Ecto neural progenitor cell (in vitro differentiated cells): Measurements from ENCODE around the gene TUBB4B.

Source experiments
- DNase-seq: peaks from one replicate; pipeline ENCODE4 v3.0.0-alpha.2; 2018; ENCODE audit warnings: low spot score

The TUBB4B gene

DNA sequence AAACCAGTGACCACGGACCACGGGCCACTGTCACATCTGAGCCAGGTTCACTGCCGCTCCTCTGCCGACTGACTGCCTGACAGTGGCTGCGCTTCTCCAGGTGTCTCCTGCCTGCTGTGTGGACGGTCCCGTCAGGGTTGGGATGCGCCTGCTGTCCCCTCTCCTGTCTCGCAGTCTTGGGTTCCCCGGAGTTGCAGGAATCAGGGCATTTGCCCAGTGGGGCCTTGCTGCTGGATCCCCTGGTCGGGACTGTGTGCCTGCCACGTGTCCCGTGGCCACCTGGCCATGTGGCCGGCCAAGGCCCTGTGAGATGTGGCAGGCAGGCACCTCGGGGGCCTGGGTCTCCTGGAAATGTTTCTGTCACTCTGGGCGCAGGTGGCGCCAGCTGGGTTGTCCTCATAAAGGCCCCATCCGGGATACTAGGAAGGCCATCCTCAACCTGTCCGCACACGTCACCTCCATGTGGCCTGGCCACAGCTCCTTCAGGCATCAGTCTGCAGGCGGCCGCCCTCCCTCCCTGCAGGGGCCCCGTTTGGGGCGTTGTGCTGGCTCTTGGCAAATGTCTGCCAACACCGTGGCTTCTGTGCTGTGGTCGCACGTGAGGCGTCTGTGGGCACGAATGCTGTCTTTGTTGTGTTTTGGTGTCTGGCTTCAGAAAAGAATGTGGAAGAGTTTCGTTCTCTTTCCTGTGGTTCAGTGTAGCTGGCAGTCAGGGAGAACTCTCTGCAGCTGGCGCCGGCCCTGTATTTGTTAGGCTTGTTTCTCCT is 30.0 kb downstream of the TUBB4B start:
- no peak for DNase-seq

DNA sequence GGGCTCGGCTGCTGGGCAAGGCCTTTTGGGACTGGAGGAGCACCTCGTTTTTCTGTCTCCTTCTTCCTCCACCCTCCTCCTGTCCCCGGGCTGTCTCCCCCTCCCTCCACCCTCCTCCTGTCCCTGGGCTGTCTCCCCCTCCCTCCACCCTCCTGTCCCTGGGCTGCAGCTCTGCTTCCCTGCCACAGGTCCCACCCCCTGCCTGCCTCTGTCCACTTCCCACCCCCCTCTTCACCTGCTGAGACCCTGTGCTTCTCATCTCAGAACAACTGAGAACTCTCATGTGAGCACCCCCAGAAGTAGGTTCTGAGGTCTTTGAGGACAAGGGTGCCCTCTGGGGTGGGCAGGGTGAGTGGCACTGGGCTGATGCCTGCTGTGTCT is 30.6 kb downstream of the TUBB4B start:
- no peak for DNase-seq

DNA sequence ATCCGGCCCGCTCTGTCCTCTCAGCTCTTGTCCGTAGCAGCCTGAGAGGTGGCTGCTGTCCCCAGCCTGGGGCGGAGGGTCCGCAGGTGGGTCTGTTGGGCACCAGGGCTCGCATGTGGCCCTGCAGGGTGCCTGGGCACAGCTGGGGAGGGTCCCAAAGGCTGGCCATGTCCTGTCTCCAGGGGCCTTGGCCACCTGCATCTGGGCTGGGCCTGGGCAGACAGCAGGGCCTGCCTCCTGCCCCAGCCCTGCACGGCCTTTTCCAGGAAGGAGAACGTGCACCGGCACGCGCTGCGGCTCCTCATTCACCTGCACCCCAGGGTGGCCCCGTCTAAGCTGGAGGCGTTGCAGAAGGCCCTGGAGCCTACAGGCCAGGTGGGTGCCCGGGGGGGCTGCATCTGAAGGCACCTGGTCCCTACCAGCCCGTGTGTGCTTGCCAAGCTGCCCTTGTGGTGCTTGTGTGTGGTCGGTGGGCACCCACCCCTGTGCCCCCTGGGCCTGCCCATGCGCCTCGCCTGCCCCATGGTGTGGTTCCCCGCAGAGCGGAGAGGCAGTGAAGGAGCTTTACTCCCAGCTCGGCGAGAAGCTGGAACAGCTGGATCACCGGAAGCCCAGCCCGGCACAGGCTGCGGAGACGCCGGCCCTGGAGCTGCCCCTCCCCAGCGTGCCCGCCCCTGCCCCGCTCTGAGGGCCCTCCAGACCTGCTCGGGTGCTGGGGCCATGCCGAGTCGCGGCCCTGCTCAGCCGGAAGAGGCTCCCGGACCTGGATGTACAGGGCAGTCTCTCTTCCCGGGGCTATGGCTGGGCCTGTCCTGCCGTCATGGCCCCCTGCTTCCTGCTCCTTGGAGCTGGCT is 31.4 kb downstream of the TUBB4B start:
- no peak for DNase-seq

DNA sequence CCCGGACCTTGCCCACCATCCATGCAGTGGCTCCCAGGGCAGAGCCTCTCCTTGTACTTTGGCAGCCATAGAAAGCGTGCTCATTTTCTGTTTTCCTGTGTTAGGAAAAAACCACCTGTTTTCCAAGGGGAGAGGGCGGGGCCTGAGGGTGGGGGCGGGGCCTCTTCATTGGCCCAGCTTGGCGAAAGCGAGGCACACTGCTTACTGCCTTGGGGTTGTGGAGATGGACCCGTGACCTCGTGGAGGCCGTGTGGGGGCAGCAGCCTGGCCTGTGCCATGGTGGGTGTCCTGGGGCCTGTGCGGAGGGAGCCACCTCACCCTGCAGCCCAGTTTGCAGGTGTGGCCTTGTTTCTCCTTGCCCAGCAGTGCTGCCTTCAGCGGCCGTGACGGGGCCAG is 32.0 kb downstream of the TUBB4B start:
- DNase-seq, result no peak

DNA sequence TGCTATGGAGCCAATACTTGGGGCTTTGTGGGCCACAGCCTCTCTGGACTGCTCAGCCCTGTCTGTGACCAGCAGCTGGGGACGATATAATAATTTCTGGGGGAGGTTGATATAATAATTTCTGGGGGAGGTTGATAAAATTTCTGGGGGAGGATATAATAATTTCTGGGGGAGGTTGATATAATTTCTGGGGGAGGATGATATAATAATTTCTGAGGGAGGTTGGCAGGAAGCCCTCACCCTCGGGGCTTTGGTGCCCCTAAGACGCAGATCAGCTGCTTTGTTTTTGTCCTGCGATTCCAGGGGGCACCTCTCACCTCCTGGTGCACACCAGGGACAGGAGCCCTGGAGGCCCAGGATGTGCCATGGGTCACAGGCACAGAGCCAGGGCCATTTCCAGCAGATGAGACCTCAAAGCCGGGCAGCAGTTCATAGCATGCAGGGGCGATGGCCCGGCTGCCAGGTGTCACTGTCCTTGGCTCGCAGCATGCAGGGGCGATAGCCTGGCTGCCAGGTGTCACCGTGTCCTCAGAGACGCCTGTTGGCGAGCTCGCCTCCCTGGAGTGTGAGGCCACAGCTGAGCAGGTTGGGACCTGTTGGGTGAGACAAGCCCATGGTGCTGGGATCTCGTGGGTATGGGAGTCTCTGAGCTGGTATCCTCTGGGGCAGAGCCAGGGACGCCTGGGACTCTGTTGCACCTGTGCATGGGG is 32.7 kb downstream of the TUBB4B start:
- DNase-seq, result no peak

DNA sequence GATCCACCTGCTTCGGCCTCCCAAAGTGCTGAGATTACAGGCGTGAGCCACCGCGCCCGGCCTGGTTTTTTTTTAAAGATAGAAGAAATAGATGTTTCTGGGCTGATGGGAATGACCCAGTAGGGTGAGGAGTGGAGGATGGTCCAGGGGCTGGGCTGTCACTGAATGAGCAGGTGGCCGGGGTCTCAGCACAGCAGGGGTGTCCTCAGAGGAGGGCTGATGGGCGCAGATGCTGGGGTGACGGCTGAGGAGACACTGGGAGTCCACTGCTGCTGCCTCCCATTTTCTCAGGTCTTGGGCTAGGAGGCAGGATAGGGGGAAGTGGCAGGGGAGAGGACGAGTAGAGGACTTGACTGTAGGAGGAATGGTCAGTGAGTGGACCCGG is 34.1 kb downstream of the TUBB4B start:
- no peak for DNase-seq

DNA sequence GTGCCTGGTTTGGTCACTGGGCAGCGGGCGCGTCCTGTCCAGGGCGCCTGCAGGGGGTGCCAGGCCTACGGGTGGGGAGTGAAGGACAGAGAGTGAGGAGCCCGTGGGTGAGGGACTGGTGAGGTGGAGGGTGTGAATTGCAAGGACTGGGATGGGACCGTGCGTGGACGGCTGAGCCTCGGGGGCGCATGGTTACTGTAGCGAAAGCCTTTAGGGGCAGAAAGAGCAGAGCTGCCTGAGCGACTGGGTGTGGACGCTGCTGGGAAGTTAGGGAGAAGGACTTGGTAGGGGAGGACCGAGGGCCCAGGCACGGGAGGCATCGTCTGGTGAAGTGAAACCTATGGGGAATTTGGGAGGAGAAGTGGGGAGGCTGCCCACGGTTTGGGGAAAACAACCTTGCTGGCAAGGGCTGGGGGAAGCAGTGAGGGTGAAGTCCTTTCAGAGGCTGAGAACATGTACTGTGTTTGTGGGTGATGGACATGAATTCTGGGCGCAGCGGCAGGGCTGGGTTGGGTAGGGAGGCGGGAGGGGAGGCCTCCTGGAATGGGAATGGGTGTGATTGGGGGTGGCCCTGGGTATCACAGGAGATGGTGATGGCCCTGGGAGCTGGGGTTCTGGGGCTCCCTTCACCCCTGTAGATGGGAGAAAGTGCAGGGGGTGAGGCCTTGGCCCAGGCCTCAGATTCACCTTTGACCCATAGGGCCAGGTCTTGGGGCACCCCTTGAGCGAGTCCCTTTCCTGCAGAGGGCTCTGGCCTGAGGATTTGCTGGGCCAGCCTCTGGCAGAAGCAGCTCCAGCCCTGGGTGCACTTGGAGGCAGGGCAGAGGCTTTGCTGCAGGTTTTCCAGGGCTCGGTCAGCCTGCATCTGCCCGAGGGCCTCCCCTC is 34.7 kb downstream of the TUBB4B start:
- DNase-seq, result no peak

DNA sequence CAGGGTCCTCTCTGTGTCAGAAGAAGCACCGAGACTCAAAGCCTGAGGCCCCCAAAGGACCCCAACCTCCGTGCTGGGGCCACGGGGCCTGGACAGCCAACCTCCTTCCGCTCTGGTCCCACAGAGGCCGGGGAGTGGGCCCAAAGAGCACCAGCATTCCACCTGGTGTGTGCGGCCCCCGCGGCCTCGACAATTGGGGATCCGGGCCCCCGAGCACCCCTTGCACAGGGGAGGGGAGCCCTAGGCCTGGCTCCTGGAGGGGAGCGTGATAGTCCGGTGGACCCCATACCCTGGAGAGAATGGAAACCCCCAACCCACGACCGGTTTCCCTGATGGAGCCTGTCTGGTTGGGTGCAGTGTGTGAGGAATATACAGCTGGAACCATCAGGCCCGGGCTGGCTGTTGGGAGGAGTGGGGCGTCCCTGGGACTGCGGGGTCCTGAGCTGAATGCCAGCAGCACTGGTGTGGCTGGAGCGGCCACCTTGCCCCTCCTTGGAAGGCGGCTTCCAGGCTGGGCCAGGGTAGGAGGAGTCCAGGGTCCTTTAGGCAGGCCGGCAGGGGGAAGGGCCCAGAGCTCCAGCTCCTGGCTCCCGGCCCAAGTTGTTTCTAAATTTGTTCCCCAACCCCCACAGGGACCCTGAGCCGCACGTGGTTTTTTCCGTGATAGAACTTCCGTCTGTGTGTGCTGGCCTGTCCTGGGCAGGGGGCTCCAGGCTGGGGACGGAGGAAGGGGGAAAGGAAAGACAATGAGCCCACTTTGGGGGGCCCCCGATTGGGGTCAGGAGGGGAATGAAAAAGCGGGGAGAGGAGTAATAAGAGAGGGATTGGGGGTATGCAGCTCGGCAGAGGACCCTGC is 35.6 kb downstream of the TUBB4B start:
- DNase-seq, result peak; percentile 63

DNA sequence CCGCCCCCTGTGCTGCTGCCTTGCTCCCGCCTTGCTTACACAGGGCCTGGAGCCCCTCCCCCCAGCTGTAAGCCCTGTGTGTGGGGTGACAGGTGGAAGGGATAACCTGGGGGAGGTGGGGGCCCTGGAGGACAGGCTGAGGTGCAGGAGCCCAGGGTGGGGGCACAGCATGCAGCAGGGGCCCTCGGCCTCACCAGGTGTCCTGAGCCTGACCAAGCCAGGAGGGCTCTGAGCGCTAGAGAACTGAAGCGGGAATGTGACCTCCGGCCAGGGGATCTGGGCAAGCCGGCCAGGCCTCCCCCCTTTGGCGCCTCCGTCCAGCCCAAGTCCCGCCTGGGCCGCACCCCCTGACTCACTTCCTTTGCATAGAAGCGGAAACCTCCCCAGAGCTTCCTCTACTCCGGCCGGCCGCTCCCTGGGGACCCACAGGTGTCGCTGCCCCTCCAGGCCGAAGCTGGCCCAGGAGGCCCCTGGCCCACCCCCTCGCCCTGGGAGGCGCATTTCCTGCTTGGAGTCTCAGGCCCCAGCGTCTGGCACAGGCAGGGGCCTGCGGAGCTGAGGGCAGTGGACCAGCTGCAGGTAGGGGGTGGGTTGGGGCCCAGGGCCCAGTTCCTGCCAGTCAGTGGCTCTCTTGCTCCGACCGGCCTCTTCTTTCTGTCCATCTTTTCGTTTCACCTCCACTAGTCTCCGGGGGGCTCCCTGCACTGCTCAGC is 36.4 kb downstream of the TUBB4B start, which contains the start of gene TOR4A:
Gene TOR4A (plus strand): TSS at position 398 of the 713 bp plus-strand sequence. CDS start 964 bp downstream, outside the sequence.
- DNase-seq, result peak; percentile 74

DNA sequence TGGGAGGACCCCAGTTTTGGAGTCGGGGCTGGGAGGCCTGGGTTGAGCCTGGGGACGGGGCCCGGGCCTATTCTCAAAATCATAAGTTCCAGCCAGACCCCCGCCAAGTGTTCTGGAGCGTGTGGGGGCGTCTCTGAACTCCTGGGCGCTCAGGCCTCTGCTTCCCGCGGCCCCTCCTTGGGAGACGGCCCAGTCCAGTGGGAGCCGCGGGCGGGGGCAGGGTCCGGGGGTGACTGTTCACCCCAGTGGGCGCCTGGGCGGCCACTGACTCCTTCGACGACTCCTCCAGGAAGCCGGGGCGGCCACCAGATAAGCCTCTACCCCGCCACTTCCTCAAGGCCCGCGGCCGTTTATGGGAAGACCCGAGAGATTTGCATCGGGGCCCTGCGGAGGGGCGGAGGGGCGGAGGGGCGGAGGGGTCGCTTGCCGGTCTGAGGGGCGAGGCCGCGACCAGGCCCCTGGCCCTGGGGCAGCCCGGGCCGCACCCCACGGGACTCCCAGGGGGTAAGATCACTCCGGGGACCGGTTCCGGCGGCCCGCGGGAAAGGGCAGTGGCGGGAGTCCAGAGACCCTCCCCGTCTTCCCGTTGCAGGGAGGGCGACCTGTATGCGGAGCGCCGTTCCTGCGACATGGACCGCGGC is 37.1 kb downstream of the TUBB4B start:
- peak; percentile 62 for DNase-seq

DNA sequence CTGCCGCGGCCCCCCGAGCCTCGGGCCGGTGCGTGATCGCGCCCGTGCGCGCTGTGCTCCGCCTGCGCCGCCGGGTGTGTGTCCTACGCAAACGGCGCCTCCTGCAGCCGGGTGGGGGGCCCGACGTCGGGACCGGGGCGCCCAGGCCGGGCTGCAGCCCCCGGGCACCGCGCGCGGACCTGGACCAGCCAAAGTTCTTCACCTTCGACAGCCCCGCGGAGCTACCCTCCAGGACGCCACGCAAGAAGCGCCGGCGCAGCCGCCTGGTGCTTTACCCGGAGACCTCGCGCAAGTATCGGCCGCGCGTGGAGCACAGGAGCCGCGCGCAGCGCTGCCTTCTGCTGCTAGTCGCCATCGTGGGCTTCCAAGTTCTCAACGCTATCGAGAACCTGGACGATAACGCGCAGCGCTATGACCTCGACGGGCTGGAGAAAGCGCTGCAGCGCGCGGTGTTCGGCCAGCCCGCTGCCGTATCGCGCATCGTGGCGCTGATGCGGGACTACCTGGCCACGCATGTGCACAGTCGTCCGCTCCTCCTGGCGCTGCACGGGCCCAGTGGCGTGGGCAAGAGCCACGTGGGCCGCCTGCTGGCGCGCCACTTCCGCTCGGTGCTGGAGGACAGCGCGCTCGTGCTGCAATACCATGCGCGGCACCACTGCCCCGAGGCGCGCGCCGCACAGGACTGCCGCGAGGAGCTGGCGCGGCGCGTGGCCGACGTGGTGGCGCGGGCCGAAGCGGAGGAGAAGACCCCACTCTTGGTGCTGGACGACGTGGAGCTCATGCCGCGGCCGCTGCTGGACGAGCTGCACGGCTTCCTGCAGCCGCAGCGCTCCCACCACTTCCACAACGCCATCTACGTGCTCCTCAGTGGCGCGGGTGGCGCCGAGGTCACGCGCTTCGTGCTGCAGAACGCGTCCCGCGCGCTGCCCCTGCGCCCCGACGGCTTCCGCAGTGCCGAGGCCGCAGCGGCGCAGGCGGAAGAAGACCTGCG is 37.9 kb downstream of the TUBB4B start:
- no peak for DNase-seq

DNA sequence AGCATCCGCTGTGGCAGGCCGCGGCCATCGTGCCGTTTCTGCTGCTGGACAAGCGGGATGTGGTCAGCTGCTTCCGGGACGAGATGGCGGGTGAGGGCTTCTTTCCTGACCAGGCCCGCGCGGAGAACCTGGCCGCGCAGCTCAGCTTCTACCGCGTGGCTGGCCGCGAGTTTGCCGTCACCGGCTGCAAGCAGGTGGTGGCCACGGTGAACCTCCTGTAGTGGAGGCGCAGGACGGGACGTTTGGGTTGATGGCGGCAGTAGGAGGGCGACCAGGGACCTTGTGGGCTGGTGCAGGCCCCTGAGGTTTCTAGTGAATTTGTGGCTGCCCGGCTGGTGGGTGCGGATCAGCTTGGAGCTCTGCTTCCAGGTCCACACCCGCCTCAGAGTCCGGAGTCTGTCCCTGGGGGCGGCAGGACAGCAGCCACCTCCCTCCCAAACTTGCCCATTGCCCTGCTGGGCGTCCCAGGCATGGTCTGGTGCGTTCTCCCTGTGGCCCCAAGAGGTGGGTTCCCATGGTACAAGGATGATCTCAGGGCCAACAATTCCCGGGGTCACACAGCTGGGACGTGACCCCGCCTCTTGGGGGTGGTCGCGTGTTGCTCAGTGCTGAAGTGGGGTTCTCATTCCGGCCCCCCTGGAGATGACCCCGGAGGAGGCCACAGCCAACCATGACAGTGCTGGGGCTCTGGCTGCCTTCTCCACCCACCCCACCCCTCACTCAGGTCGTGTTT is 38.8 kb downstream of the TUBB4B start:
- no peak for DNase-seq

DNA sequence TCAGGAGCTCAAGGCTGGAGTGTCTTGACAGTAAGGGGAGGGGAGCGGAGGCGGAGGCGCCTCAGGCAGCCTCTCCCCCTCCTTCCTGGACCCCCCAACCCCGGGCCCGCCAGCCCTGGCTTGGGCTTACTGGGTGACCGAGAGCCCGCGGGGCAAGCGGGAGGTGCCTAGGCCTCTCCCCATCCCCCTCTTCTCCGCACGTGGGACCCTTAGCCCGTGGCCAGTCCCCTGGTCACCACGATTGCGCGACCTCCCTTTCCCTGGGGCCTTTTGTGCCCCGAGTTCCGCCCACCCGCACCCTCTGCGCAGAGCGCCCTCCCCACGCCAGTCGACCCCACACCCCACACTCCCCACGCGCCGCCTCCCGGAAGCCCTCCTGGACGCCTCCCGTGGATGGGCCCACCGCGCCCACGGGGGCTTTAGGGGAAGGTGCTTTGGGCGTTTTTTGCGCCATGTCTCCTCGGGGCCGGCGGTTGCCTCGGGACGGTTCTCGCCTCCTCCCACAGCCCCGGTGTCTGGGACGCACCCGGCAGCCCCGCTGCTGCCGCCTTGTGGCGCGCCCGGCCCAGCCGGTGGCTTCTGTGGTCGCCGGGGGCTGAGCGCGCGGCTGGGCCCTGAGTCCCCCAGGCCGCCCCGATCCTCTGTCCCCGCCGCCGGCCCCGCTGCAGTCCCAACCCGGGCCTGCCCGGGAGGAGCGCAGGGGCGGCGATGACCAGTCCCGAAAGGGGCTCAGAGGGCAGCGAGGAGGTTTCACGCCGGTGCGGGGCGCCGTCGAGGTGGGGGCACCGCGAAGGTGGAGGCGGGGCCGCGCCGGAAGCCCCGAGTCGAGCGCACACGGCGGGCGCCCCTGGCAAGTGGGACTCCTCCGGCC is 39.6 kb downstream of the TUBB4B start:
- DNase-seq, result peak; percentile 78

DNA sequence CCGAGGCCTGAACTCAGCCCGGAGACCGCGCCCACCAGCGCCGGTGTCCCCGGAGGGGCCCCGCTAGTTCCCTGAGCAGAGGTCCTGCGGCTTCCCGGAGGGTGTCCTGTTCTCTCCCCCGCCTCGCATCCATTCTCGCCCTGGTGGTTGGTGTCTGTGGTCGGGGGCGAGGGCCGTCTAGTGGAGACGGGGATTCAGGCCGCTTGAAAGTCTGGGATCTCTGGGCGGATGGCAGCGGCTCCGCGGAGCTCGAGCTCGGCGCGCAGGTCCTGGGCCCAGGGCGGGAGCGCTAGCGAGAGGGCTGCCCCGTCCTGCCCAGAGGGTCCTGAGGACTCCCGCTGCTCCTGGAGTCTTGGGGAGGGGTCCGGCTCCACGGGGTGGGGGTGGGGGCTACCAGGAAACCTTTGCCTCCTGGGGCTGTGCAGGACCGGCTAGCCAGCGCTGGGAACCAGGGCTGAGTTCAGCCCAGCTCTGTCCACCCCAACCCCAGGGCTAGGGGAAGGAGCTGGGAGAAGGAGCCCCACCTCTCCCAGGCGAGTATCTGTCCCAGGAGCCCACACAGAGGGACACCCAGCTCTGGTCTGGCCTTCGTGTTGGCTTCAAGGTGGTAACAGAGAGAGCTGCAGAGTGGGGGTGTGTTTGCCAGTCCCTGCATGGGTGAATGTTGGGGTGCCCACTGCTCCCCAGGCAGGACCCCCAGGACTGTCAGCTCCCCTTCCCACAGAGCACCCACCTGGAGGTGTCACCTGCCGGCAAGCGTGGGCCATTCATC is 40.4 kb downstream of the TUBB4B start:
- peak; percentile 72 for DNase-seq

DNA sequence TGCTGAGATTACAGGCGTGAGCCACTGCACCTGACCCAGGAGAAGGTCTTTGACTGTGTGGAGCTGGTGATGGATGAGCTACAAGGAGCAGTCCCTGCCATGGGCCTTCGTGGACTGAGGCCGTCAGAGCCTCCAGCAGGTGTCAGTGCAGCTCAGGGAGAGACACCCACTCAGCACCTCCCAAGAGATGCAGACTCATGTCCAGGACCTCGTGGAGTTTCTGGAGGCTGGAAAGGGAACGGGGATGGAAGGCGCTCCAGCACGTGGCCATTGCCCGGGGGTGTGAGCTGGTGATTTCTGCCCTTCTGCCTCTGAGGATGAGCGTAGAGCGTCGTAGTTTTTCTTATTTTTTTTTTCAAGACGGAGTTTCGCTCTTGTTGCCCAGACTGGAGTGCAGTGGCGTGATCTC is 45.9 kb downstream of the TUBB4B start:
- peak; percentile 57 for DNase-seq

DNA sequence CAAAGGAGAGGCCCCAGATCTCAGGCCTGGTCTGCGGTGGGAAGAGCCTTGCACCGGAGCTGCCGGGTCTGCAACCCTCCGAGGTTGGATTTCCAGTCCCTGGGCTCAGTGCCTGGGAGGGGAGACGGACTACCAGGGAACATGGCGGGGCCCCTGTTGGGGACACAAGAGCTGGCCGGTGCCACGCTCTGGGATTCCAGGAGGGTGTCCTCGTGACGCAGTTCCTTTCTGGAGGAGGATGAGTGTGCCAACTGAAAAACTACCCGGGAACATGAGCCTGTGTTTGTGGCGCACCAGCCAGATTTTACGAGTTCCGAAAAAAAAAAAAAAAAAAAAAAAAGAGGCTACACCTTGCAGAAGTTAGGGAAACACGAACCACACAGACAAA is 52.0 kb downstream of the TUBB4B start:
- peak; percentile 38 for DNase-seq
